ENCODE data around the gene TBC1D19.

Gene TBC1D19

DNA sequence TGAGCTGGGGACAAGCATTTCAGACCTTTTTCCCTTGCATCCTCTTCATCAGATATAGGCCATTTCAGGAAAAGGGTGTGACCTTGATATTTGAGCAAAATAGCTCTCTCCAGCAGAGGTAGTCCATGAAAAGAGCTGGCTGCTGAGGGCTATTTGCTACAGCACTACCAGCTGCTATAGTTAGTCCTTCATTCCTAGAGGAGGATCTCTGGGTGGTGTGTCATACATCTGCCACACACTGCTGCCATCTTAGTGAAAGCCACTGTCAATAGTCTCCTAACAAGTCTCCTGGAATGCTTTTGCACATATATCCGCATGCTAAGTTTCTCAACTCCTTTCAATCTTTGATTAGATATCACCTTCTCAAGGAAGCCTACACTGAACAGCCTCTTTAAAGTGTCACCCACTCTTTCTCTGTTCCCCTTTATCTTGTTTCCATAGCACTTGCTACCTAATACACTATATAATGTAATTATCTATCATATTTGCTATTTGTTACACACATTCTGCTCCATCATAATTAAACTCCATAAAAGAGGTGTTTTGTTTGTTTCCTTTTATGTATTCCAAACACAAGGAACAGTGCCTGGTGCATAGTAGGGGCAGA lies 131.9 kb downstream of the TBC1D19 start:
- no peak overlapping the region for H3K4me3 ChIP-seq (ENCODE audit: low read length)
- H3K9me3 ChIP-seq (ENCODE audit: control insufficient read depth, low read length), result no peaks in the 10 kb centered on the region
- H3K4me1 ChIP-seq (ENCODE audit: control insufficient read depth, insufficient read depth, low read length), result peaks cover 9% of the 10 kb centered on the region
- no peak overlapping the region for H3K9ac ChIP-seq (ENCODE audit: low read length)
- no peaks in the 10 kb centered on the region for H3K36me3 ChIP-seq (ENCODE audit: control insufficient read depth, insufficient read depth, low read length, severe bottlenecking)
- DNase-seq (ENCODE audit: low read depth), result no peak
- H3K27me3 ChIP-seq (replicated peaks; ENCODE audit: control insufficient read depth, insufficient read depth, low read length), result no peaks in the 10 kb centered on the region

DNA sequence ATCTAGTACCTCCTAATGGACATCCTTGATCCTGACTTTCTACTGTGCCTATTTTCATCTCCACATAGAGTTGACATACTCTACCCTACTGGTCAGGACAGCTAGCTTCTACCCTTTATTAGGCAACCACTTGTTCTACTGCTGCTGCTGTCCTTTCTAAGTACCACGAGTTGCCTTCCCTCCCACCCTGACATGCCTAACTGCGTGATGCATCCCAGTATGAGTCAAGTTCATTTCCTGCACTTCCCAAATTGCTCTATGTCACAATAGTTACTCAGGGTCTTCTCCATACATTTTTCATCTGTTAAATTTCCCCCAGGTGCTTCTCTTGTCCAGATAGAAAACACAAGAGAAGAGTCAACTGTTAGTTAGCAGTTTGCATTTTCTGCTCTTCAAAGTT lies 133.4 kb downstream of the TBC1D19 start:
- H3K4me1 ChIP-seq (ENCODE audit: control insufficient read depth, insufficient read depth, low read length), result peaks cover 9% of the 10 kb centered on the region
- no peaks in the 10 kb centered on the region for H3K27me3 ChIP-seq (replicated peaks; ENCODE audit: control insufficient read depth, insufficient read depth, low read length)
- H3K36me3 ChIP-seq (ENCODE audit: control insufficient read depth, insufficient read depth, low read length, severe bottlenecking), result no peaks in the 10 kb centered on the region
- DNase-seq (ENCODE audit: low read depth), result peak; percentile 45
- no peak overlapping the region for H3K4me3 ChIP-seq (ENCODE audit: low read length)
- no peaks in the 10 kb centered on the region for H3K9me3 ChIP-seq (ENCODE audit: control insufficient read depth, low read length)
- no peak overlapping the region for H3K9ac ChIP-seq (ENCODE audit: low read length)

DNA sequence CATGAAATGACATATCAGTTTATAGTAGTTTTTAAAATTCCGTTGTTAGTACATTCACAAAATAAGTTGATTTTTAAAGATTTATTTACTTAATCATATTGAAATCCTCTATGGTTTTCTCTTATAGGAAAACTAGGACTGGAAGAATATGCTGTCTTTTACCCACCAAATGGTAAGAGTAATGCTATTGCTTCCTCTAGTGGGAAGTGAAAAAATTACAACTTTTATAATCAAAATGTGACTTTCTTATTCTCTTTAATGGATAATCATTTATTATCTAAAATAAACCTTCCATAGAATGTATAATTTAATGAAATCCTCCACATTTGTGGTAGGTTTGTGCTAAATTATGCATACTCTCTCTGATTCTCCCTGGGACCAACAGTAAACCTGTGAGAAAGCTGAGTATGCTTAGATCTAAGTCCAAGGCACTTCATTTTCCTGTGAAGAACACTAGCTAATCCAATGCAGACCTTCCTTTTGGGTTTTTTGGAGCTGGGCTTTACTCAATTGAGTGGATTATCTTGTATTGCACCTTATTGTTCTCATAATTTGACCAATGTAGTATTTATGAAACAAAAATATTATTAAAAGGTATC lies 136.2 kb downstream of the TBC1D19 start:
- Histone ChIP-seq H3K9me3 (ENCODE audit: control insufficient read depth, low read length) (no peaks in the 10 kb centered on the region), H3K9ac (ENCODE audit: low read length) (no peak overlapping the region), H3K36me3 (ENCODE audit: control insufficient read depth, insufficient read depth, low read length, severe bottlenecking) (peaks cover 8% of the 10 kb centered on the region), H3K4me3 (ENCODE audit: low read length) (no peak overlapping the region), H3K27me3 (replicated peaks; ENCODE audit: control insufficient read depth, insufficient read depth, low read length) (no peaks in the 10 kb centered on the region), H3K4me1 (ENCODE audit: control insufficient read depth, insufficient read depth, low read length) (peaks cover 9% of the 10 kb centered on the region)
- DNase-seq (ENCODE audit: low read depth), result peak; percentile 74

DNA sequence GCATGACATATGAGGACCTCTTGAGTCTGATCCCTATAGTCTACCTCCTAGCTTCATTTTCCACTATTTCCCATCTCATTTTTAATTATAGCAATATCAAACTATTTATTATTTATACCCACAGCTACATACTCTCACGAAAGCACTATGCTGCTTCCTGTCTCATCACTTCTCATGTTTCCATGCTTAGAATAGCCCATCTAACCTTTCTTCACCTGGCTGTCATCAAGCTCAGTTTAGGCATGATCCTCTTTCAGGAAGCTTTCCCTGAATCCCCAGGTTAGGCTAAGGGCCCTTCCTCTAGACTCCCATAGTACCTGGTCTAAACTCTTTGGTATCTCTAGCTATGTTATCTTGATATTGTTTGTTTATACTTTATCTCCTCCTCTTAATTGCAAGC lies 137.8 kb downstream of the TBC1D19 start:
- no peak for DNase-seq (ENCODE audit: low read depth)
- Histone ChIP-seq H3K4me1 (ENCODE audit: control insufficient read depth, insufficient read depth, low read length) (peaks cover 9% of the 10 kb centered on the region), H3K9me3 (ENCODE audit: control insufficient read depth, low read length) (no peaks in the 10 kb centered on the region), H3K4me3 (ENCODE audit: low read length) (no peak overlapping the region), H3K9ac (ENCODE audit: low read length) (no peak overlapping the region), H3K27me3 (replicated peaks; ENCODE audit: control insufficient read depth, insufficient read depth, low read length) (no peaks in the 10 kb centered on the region), H3K36me3 (ENCODE audit: control insufficient read depth, insufficient read depth, low read length, severe bottlenecking) (peaks cover 9% of the 10 kb centered on the region)

DNA sequence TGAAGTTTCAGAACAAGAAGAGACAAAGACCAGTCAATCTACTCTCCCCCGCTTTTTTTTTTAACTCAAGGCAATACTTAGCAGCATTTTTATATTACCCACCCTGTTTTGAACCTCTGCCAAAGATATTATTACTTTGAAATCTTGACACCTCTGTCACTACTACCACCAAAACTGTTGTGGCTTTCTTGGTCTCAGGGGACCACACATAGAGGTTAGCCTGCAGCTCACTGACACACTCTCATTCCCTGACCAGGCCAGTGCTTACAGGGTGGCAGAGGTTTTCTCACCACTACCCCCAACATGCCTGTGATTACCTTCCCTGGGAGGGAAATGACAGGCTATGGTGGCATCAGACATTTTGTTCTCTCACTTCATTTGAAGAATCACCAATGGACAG lies 139.3 kb downstream of the TBC1D19 start:
- H3K9ac ChIP-seq (ENCODE audit: low read length), result no peak overlapping the region
- H3K4me3 ChIP-seq (ENCODE audit: low read length), result no peak overlapping the region
- no peaks in the 10 kb centered on the region for H3K9me3 ChIP-seq (ENCODE audit: control insufficient read depth, low read length)
- no peaks in the 10 kb centered on the region for H3K27me3 ChIP-seq (replicated peaks; ENCODE audit: control insufficient read depth, insufficient read depth, low read length)
- H3K36me3 ChIP-seq (ENCODE audit: control insufficient read depth, insufficient read depth, low read length, severe bottlenecking), result peaks cover 9% of the 10 kb centered on the region
- DNase-seq (ENCODE audit: low read depth), result no peak
- no peaks in the 10 kb centered on the region for H3K4me1 ChIP-seq (ENCODE audit: control insufficient read depth, insufficient read depth, low read length)

DNA sequence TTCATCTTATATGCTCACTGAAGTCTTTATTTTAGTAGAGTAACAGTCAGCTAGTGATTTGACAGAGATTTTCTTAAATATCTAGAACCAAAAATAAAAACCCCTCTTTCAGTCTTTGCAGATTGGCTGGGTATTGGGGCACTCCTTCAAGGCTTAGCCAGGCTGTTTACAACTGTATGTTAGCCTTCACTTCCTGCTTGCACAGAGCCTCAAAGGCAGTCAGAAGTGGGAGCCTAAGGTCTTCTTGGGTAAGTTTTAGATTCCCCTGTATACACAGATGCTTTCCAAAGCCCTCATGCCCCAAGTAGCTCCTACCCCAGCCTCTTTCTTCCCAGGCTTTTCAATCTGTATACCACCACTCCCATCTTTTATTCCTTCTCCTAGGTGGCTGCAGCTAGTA lies 140.7 kb downstream of the TBC1D19 start:
- DNase-seq (ENCODE audit: low read depth), result no peak
- Histone ChIP-seq H3K27me3 (replicated peaks; ENCODE audit: control insufficient read depth, insufficient read depth, low read length) (no peaks in the 10 kb centered on the region), H3K9ac (ENCODE audit: low read length) (no peak overlapping the region), H3K4me1 (ENCODE audit: control insufficient read depth, insufficient read depth, low read length) (no peaks in the 10 kb centered on the region), H3K36me3 (ENCODE audit: control insufficient read depth, insufficient read depth, low read length, severe bottlenecking) (peaks cover 13% of the 10 kb centered on the region), H3K4me3 (ENCODE audit: low read length) (no peak overlapping the region), H3K9me3 (ENCODE audit: control insufficient read depth, low read length) (no peaks in the 10 kb centered on the region)

DNA sequence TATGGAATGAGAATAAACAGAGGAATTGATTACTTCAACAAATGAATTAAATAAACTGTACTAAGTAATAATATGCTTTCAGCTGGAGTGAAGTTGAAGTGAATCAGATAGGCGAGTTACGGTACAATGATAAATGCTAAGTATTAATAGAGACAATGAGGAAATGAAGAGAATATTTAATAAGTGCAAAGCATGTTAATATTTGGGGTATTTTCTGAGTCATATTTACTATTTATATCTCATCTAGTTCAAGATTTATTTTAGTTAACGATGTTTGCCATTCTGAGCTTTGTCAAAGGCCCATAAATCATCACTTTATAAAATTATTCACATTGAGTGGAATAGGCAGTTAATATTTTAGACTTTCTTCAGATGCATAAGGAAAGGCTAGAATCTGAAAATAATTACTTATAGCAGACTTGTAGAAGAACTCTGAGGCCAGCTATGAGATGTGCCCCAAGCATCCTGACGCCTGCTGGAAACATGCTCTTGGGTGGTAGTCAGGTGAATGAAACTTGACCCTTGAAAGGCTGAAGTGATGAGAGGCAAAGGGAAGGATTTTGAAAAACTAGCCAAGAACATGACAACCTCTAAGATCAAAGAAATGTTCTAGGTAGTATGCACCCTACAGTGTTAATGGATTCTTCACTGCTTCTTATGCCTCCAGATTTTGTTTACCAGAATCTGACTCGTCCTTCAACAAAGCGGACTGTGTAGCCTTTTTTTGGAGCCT lies 142.9 kb downstream of the TBC1D19 start:
- Histone ChIP-seq H3K36me3 (ENCODE audit: control insufficient read depth, insufficient read depth, low read length, severe bottlenecking) (peaks cover 13% of the 10 kb centered on the region), H3K27me3 (replicated peaks; ENCODE audit: control insufficient read depth, insufficient read depth, low read length) (no peaks in the 10 kb centered on the region), H3K9me3 (ENCODE audit: control insufficient read depth, low read length) (no peaks in the 10 kb centered on the region), H3K9ac (ENCODE audit: low read length) (no peak overlapping the region), H3K4me3 (ENCODE audit: low read length) (no peak overlapping the region), H3K4me1 (ENCODE audit: control insufficient read depth, insufficient read depth, low read length) (no peaks in the 10 kb centered on the region)
- DNase-seq (ENCODE audit: low read depth), result no peak

DNA sequence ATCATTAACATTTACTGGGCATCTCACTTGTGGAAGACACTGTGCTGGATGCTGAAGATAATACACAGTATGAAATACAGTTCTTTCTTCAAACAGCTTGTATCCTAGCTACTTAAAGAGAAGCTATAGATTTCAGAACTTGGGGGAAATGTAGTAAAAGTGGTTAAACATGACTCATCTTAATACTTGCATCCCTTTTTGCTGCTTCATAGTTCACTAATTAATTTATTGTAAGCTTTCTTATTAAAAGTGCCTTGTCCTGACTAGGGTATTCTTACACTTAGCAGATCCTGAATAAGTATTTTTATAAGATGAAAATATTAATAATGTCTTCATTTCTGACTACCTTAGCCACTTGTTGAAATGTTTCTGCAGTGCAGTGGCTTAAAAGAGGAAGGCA lies 144.0 kb downstream of the TBC1D19 start:
- Histone ChIP-seq H3K27me3 (replicated peaks; ENCODE audit: control insufficient read depth, insufficient read depth, low read length) (no peaks in the 10 kb centered on the region), H3K9me3 (ENCODE audit: control insufficient read depth, low read length) (no peaks in the 10 kb centered on the region), H3K9ac (ENCODE audit: low read length) (no peak overlapping the region), H3K4me1 (ENCODE audit: control insufficient read depth, insufficient read depth, low read length) (no peaks in the 10 kb centered on the region), H3K4me3 (ENCODE audit: low read length) (no peak overlapping the region), H3K36me3 (ENCODE audit: control insufficient read depth, insufficient read depth, low read length, severe bottlenecking) (peaks cover 13% of the 10 kb centered on the region)
- no peak for DNase-seq (ENCODE audit: low read depth)

DNA sequence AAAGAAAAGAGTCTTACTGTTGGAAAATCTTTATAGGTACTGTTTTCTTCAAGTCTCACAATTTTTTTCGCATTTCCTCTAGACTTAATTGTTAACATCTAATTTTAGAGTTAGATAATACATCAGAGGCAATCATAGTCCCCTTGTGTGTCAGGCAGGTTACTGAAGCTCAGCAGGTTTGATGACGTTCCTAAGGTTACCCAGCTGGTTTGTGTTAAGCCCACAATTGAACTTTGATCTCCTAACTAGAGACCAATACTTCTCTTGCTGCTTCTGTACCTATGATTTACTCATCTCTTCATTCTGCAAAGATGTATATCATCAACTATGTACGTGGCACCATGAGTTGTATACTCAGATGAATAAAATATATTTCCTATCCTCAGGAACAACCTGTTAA lies 145.1 kb downstream of the TBC1D19 start:
- Histone ChIP-seq H3K27me3 (replicated peaks; ENCODE audit: control insufficient read depth, insufficient read depth, low read length) (no peaks in the 10 kb centered on the region), H3K4me3 (ENCODE audit: low read length) (no peak overlapping the region), H3K36me3 (ENCODE audit: control insufficient read depth, insufficient read depth, low read length, severe bottlenecking) (peaks cover 10% of the 10 kb centered on the region), H3K4me1 (ENCODE audit: control insufficient read depth, insufficient read depth, low read length) (no peaks in the 10 kb centered on the region), H3K9me3 (ENCODE audit: control insufficient read depth, low read length) (no peaks in the 10 kb centered on the region), H3K9ac (ENCODE audit: low read length) (no peak overlapping the region)
- no peak for DNase-seq (ENCODE audit: low read depth)

DNA sequence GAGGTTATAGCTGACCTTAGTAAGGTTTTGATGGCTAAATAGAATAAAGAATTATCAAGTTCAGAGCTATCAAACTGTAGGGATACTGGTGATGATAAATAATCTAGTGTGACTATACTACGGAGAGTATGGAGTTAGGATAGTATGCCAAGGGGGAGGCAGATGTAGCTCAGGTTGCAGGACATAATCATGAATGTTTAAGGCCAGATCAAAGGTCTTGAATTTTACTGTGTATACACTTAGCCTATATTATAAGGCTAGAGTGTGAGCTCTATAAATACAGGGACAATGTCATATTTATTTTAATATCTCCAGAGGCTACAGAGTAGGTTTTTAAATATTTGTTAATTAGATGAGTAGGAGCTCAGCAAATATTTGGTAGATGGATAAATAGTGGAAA lies 145.7 kb downstream of the TBC1D19 start:
- Histone ChIP-seq H3K4me3 (ENCODE audit: low read length) (no peak overlapping the region), H3K4me1 (ENCODE audit: control insufficient read depth, insufficient read depth, low read length) (no peaks in the 10 kb centered on the region), H3K36me3 (ENCODE audit: control insufficient read depth, insufficient read depth, low read length, severe bottlenecking) (peaks cover 10% of the 10 kb centered on the region), H3K27me3 (replicated peaks; ENCODE audit: control insufficient read depth, insufficient read depth, low read length) (no peaks in the 10 kb centered on the region), H3K9me3 (ENCODE audit: control insufficient read depth, low read length) (no peaks in the 10 kb centered on the region), H3K9ac (ENCODE audit: low read length) (no peak overlapping the region)
- DNase-seq (ENCODE audit: low read depth), result no peak

DNA sequence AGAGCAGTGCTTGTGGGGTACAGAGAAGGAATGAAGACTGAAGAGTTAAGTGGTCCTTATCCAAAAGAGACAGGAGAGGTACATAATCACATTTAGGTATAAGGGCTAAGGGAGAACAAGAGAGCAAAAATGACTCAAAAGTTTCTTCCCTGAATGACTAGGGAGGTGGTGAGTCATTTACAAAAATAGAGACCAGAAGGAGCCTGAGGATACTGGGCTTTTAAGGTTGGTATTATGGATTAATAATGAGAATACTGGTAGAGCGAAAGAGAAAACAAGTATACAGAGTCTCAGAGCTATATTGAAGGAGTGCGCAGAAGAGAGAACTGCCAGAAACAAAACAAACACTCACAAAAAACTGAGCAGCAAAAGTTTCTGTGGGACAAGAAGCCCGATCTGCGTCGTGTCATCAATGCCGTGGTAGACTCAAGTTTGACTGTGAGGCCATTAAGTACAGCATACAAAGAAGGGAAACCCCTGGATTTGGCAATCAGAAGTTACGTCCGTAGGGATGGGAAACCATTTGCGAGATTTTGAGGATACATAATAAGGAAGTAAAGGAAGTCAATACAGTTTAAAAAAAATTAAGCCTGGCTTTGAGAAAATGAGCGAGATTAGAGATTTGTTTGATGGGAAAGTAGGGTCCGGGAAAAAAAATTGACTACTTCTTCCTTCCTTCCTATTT lies 147.6 kb downstream of the TBC1D19 start:
- peaks cover 5% of the 10 kb centered on the region for H3K36me3 ChIP-seq (ENCODE audit: control insufficient read depth, insufficient read depth, low read length, severe bottlenecking)
- no peaks in the 10 kb centered on the region for H3K27me3 ChIP-seq (replicated peaks; ENCODE audit: control insufficient read depth, insufficient read depth, low read length)
- peak; percentile 6 for DNase-seq (ENCODE audit: low read depth)

More for the DNA sequence above, 147.6 kb downstream of the TBC1D19 start:
- Histone ChIP-seq H3K9me3 (ENCODE audit: control insufficient read depth, low read length) (no peaks in the 10 kb centered on the region), H3K4me3 (ENCODE audit: low read length) (no peak overlapping the region), H3K9ac (ENCODE audit: low read length) (no peak overlapping the region), H3K4me1 (ENCODE audit: control insufficient read depth, insufficient read depth, low read length) (no peaks in the 10 kb centered on the region)

Measured in adipocyte (in vitro differentiated cells).